H9 (cell line): ENCODE results near the gene G3BP2. TPM values are rescaled to one million over a fixed set of nuclear protein-coding genes. Genes with fewer than 3 reads are reported as not detected.

Source experiments
- DNase-seq: peaks from one replicate; pipeline ENCODE4 v3.0.0-alpha.2; 2017
- H2AFZ ChIP-seq: one replicate; pipeline ENCODE4 v1.6.1; 2013; ENCODE audit warnings: mild to moderate bottlenecking, low read length, control low read depth, moderate library complexity
- H2AK5ac ChIP-seq: 2 replicates; pipeline ENCODE4 v1.6.1; 2013; ENCODE audit warnings: low read length, control low read depth, mixed read lengths; ENCODE audit not compliant: insufficient read length
- H2BK120ac ChIP-seq: one replicate; pipeline ENCODE4 v1.6.1; 2013; ENCODE audit warnings: low read depth, mild to moderate bottlenecking, low read length, control low read depth, inconsistent platforms; ENCODE audit not compliant: poor library complexity, severe bottlenecking
- H2BK12ac ChIP-seq: 2 replicates; pipeline ENCODE4 v1.6.1; 2013; ENCODE audit warnings: low read length, control low read depth, mixed read lengths, low read depth; ENCODE audit not compliant: insufficient read length
- H2BK15ac ChIP-seq: 2 replicates; pipeline ENCODE4 v1.6.1; 2013; ENCODE audit warnings: low read depth, low read length, control low read depth
- H2BK20ac ChIP-seq: one replicate; pipeline ENCODE4 v1.6.1; 2013; ENCODE audit warnings: low read depth, mild to moderate bottlenecking, low read length, control low read depth, inconsistent platforms; ENCODE audit not compliant: poor library complexity, severe bottlenecking
- H2BK5ac ChIP-seq: 2 replicates; pipeline ENCODE4 v1.6.1; 2013; ENCODE audit warnings: low read length, control low read depth, mixed read lengths; ENCODE audit not compliant: insufficient read length
- H3K14ac ChIP-seq: 2 replicates; pipeline ENCODE4 v1.6.1; 2013; ENCODE audit warnings: low read length, control low read depth; ENCODE audit not compliant: insufficient read depth
- H3K18ac ChIP-seq: 2 replicates; pipeline ENCODE4 v1.6.1; 2013; ENCODE audit warnings: low read depth, mild to moderate bottlenecking, mixed read lengths, low read length, control low read depth; ENCODE audit not compliant: insufficient read length
- H3K23ac ChIP-seq: 2 replicates; pipeline ENCODE4 v1.6.1; 2013; ENCODE audit warnings: low read length, control low read depth, mixed read lengths, low read depth; ENCODE audit not compliant: insufficient read length
- H3K23me2 ChIP-seq: 2 replicates; pipeline ENCODE4 v1.6.1; 2013; ENCODE audit warnings: low read depth, mild to moderate bottlenecking, mixed read lengths, low read length, control low read depth; ENCODE audit not compliant: insufficient read length, poor library complexity, severe bottlenecking
- H3K27ac ChIP-seq: 2 replicates; pipeline ENCODE4 v1.5.1; 2013; ENCODE audit warnings: low read length, control low read depth, mixed read lengths, low read depth; ENCODE audit not compliant: insufficient read length
- H3K27me3 ChIP-seq: 2 replicates; pipeline ENCODE4 v1.6.1; 2013; ENCODE audit warnings: low read length, control low read depth, inconsistent platforms; ENCODE audit not compliant: insufficient read depth
- H3K4ac ChIP-seq: 2 replicates; pipeline ENCODE4 v1.6.1; 2013; ENCODE audit warnings: low read depth, mild to moderate bottlenecking, control low read depth, inconsistent platforms, low read length, moderate library complexity
- H3K4me1 ChIP-seq: 2 replicates; pipeline ENCODE4 v1.6.1; 2013; ENCODE audit warnings: low read length, control low read depth, inconsistent platforms; ENCODE audit not compliant: insufficient read depth
- H3K4me2 ChIP-seq: 2 replicates; pipeline ENCODE4 v1.6.1; 2013; ENCODE audit warnings: low read length, control low read depth, mixed read lengths; ENCODE audit not compliant: insufficient read length, insufficient read depth
- H3K56ac ChIP-seq: 2 replicates; pipeline ENCODE4 v1.6.1; 2013; ENCODE audit warnings: low read depth, mild to moderate bottlenecking, mixed read lengths, low read length, control low read depth; ENCODE audit not compliant: insufficient read length
- H3K79me1 ChIP-seq: 2 replicates; pipeline ENCODE4 v1.6.1; 2013; ENCODE audit warnings: low read depth, mild to moderate bottlenecking, moderate library complexity, low read length, control low read depth, inconsistent platforms; ENCODE audit not compliant: insufficient read depth, poor library complexity, severe bottlenecking
- H3K79me2 ChIP-seq: 2 replicates; pipeline ENCODE4 v1.6.1; 2013; ENCODE audit warnings: low read length, control low read depth, inconsistent platforms; ENCODE audit not compliant: insufficient read depth
- H3K9ac ChIP-seq: 2 replicates; pipeline ENCODE4 v1.6.1; 2013; ENCODE audit warnings: low read length, control low read depth, mixed read lengths; ENCODE audit not compliant: insufficient read length; ENCODE audit errors: extremely low read depth
- H3K9me3 ChIP-seq: one replicate; pipeline ENCODE4 v1.6.1; 2013; ENCODE audit warnings: low read depth, low read length, inconsistent platforms; ENCODE audit not compliant: control insufficient read depth
- H3T11ph ChIP-seq: one replicate; pipeline ENCODE4 v1.6.1; 2013; ENCODE audit warnings: mild to moderate bottlenecking, low read length, control low read depth, inconsistent platforms
- H4K20me1 ChIP-seq: one replicate; pipeline ENCODE4 v1.6.1; 2013; ENCODE audit not compliant: control insufficient read depth, insufficient read length, insufficient read depth
- H4K5ac ChIP-seq: 2 replicates; pipeline ENCODE4 v1.6.1; 2013; ENCODE audit warnings: low read depth, mild to moderate bottlenecking, mixed read lengths, low read length, control low read depth; ENCODE audit not compliant: insufficient read length
- H4K8ac ChIP-seq: replicated peaks from 2 replicates; pipeline ENCODE4 v1.6.1; 2013; ENCODE audit warnings: low read length, control low read depth, mixed read lengths, low read depth; ENCODE audit not compliant: insufficient read length
- H4K91ac ChIP-seq: 2 replicates; pipeline ENCODE4 v1.6.1; 2013; ENCODE audit warnings: low read depth, mild to moderate bottlenecking, moderate library complexity, mixed read lengths, low read length, control low read depth; ENCODE audit not compliant: insufficient read length
- H3K27ac Mint-ChIP-seq, 3 experiments: 2 replicates in 2 of 3; 3 replicates in 1 of 3; pipeline ENCODE4 v1.8.0; 2020 to 2021; ENCODE audit warnings: mixed read lengths in 3 of 3, mild to moderate bottlenecking in 1 of 3, moderate library complexity in 1 of 3
- H3K27me3 Mint-ChIP-seq: 2 replicates; pipeline ENCODE4 v1.8.0; 2021; ENCODE audit warnings: low read depth, mild to moderate bottlenecking, moderate library complexity, mixed read lengths
- H3K36me3 Mint-ChIP-seq, 3 experiments: 2 replicates in 2 of 3; 3 replicates in 1 of 3; pipeline ENCODE4 v1.8.0; 2020 to 2021; ENCODE audit warnings: low read depth in 3 of 3, mixed read lengths in 3 of 3; ENCODE audit not compliant: insufficient read depth in 1 of 3
- H3K4me1 Mint-ChIP-seq, 2 experiments: 2 replicates each; pipeline ENCODE4 v1.8.0; 2020; ENCODE audit warnings: mixed read lengths in 2 of 2
- H3K4me3 Mint-ChIP-seq, 2 experiments: 2 replicates in 1 of 2; 3 replicates in 1 of 2; pipeline ENCODE4 v1.8.0; 2020 to 2021; ENCODE audit warnings: mild to moderate bottlenecking in 2 of 2, mixed read lengths in 2 of 2, moderate library complexity in 1 of 2
- H3K9me3 Mint-ChIP-seq, 2 experiments: 2 replicates in 1 of 2; 3 replicates in 1 of 2; pipeline ENCODE4 v1.8.0; 2020; ENCODE audit warnings: mild to moderate bottlenecking in 2 of 2, mixed read lengths in 2 of 2, moderate library complexity in 1 of 2
- CTCF ChIP-seq: fragments of 200-600 bp; sonication (generic); conservative IDR thresholded peaks from 3 replicates; pipeline ENCODE4 v1.8.0; 2021; ENCODE audit warnings: antibody characterized with exemption, mild to moderate bottlenecking
- WGBS: extraction: QIAGEN DNeasy Blood & Tissue Kit; methylation state at CpG from one replicate; pipeline ENCODE4 v1.1.7; 2013; ENCODE audit warnings: missing lambda C conversion rate, low lambda C conversion rate, mixed read lengths; ENCODE audit not compliant: insufficient read length; ENCODE audit errors: extremely low coverage; 5-methylcytosine and 5-hydroxymethylcytosine counted together
- total RNA-seq: library from RNA; stranded (reverse); gene quantifications from 2 replicates; pipeline ENCODE4 v1.2.1, GENCODE V29; 2021

The G3BP2 gene
- total RNA-seq, 1 experiment from 2014 or later: 405 TPM

- Histone ChIP-seq H2AFZ (no peak overlapping the region), H3K4me1 (peaks cover 3% of the 10 kb centered on the region), H3K79me1 (no peaks in the 10 kb centered on the region), H4K20me1 (no peaks in the 10 kb centered on the region), H3K27ac (no peak overlapping the region), H3K27me3 (no peaks in the 10 kb centered on the region), H4K91ac (no peak overlapping the region), H2BK12ac (no peak overlapping the region), H3K18ac (peak overlapping the region; percentile 88), H3K23me2 (peaks cover 4% of the 10 kb centered on the region), H3T11ph (no peak overlapping the region), H3K14ac (no peak overlapping the region), H2BK15ac (no peak overlapping the region), H2BK20ac (no peak overlapping the region), H3K9me3 (no peaks in the 10 kb centered on the region), H2BK5ac (no peak overlapping the region), H2BK120ac (no peak overlapping the region), H3K9ac (peak overlapping the region; percentile 88), H3K56ac (no peak overlapping the region), H3K4ac (no peak overlapping the region), H3K23ac (no peak overlapping the region), H2AK5ac (no peak overlapping the region), H3K79me2 (peaks cover 59% of the 10 kb centered on the region), H4K8ac (no peak overlapping the region), H4K5ac (no peak overlapping the region), H3K4me2 (peak overlapping the region; percentile 98)
- peak overlapping the region; percentile 97 to 98 for H3K4me3 Mint-ChIP-seq
- H3K27me3 Mint-ChIP-seq: peaks cover 3% of the 10 kb centered on the region; the same call in 1 of the 2 replicates
- peak overlapping the region; percentile 97 to 99 (median 99); a peak in 5 of 7 replicates for H3K27ac Mint-ChIP-seq
- no peaks in the 10 kb centered on the region for H3K9me3 Mint-ChIP-seq
- TF ChIP-seq CTCF: no peak
- H3K4me1 Mint-ChIP-seq: peaks cover 59 to 64% of the 10 kb centered on the region in 2 experiments
- peaks cover 0 to 10% (median 7%) of the 10 kb centered on the region in 3 experiments; a peak in 5 of 7 replicates for H3K36me3 Mint-ChIP-seq
- no CpG with 5 or more reads among the region's 10 CpGs for WGBS
- DNase-seq: no peak
Observed at GRCh38 chr4:75671802-75672421, 1.3 kb downstream of the G3BP2 start.
